HG03135 (cell line): ENCODE data around the gene NR0B2.
"Not testable (repeated sequence)": the region's sequence is repeated elsewhere in the genome, so short reads cannot be mapped to it uniquely, and the experiment has no call there.

ENCODE experiments used
- ATAC-seq: cut with Tn5 transposase; IDR thresholded peaks from one replicate; pipeline ENCODE4 v1.9.1; 2021; ENCODE audit warnings: mild to moderate bottlenecking, moderate library complexity; ENCODE audit not compliant: unreplicated experiment

Gene NR0B2

GRCh38 chr1:26894263-26894662 is 19.5 kb downstream of the NR0B2 start:
- ATAC-seq, result no peak

DNA sequence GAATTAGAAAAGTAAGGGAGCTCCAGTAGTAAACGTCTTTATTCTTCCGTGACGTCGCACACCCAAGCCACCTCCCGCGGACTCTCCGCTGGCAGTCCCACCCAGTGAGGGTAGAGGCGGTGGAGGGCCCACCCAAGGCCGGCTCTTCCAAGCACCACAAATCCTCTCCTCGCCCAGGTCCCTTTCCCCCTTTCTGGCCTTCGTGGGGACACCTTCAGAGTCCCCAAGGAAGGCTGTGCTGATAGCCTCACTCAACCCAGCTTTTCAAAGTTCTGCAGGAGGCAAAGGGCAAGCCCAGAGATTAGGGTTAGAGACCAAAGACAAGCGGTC is 23.3 kb downstream of the NR0B2 start:
- ATAC-seq, result peak; percentile 25

- peak; percentile 83 for ATAC-seq
Measured at GRCh38 chr1:26889551-26890466, 24.0 kb downstream of the NR0B2 start, which contains the start of gene GPN2. TSS of gene GPN2 (minus strand) at chr1:26890283. CDS start at chr1:26890096, 187 bp downstream.

DNA sequence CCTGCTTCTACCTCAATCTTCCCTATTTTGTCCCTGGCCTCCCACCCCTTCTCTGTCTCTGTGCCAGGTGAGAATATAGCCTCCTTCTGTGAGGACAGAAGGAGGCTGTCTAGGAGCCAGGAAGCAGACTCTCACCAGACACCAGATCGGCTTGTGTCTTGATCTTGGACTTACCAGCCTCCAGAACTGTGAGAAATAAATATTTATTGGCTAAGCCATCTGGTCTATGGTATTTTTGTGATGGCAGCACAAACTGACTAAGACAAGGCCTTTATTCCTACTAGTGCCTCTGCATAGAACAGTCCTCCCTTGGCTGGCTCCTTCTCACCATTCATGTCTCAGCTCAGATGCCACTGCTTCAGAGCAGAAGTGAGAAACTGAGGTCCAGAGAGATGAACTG is 25.5 kb downstream of the NR0B2 start:
- ATAC-seq, result no peak

GRCh38 chr1:26887125-26887524 is 26.6 kb downstream of the NR0B2 start:
- ATAC-seq, result no peak

GRCh38 chr1:26882696-26883463 is 30.9 kb downstream of the NR0B2 start:
- ATAC-seq, result no peak

GRCh38 chr1:26881611-26882010 is 32.2 kb downstream of the NR0B2 start:
- ATAC-seq, result not testable (repeated sequence)

GRCh38 chr1:26879793-26880192 is 34.0 kb downstream of the NR0B2 start:
- ATAC-seq, result no peak

DNA sequence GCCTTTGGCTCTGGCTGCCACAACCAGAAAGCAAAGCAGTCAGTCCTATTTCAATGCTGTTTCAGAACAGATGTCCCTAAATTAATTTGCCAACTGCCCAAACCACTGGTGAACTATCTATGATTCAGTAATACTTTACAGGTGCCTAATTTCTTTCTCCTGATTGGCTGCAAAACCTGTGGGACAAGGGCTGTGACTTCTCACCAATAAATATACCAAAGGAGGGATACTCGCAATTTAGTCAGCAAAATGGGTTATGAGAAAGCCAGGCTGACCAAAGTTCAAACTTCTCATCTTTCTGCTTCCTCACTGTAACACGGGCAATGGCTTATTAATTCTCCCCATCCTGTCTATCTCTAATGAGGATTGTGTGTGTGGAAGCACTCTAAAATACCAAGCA is 36.4 kb downstream of the NR0B2 start:
- no peak for ATAC-seq

DNA sequence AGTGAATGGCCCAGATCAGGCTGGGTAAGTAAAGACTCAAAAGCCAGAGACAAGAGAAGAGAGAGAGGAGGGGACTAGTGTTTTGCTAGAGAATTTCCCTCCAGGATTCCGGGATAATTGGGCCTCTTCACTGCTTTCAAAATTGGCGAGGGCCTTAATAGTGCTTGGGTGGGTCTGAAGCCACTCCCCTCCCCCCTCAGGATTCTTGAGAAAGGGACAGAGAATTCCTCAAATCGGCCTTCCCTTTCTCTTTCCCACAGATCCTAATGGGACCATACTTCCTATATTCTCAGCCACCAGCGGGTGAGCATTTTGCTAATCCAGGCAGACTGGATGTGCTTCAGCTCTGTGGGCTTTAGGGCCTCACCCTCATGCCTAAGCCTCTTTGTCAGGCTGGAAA is 38.9 kb downstream of the NR0B2 start:
- no peak for ATAC-seq

DNA sequence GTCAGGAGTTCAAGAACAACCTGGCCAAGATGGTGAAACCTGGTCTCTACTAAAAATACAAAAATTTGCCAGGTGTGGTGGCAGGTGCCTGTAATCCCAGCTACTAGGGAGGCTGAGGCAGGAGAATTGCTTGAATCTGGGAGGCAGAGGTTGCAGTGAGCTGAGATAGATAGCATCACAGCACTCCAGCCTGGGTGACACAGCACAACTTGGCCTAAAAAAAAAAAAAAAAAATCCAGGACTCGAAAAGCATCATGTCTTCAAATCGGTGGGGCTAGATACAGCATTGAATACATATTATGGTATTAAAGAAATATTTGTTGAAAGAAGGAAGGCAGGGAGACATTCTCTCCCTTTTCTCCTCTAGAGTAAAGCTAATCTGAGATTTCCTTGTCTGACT is 40.7 kb downstream of the NR0B2 start:
- ATAC-seq, result not testable (repeated sequence)

GRCh38 chr1:26864610-26865480 is 48.9 kb downstream of the NR0B2 start:
- peak; percentile 93 for ATAC-seq

GRCh38 chr1:26863685-26864077 is 50.1 kb downstream of the NR0B2 start:
- no peak for ATAC-seq

DNA sequence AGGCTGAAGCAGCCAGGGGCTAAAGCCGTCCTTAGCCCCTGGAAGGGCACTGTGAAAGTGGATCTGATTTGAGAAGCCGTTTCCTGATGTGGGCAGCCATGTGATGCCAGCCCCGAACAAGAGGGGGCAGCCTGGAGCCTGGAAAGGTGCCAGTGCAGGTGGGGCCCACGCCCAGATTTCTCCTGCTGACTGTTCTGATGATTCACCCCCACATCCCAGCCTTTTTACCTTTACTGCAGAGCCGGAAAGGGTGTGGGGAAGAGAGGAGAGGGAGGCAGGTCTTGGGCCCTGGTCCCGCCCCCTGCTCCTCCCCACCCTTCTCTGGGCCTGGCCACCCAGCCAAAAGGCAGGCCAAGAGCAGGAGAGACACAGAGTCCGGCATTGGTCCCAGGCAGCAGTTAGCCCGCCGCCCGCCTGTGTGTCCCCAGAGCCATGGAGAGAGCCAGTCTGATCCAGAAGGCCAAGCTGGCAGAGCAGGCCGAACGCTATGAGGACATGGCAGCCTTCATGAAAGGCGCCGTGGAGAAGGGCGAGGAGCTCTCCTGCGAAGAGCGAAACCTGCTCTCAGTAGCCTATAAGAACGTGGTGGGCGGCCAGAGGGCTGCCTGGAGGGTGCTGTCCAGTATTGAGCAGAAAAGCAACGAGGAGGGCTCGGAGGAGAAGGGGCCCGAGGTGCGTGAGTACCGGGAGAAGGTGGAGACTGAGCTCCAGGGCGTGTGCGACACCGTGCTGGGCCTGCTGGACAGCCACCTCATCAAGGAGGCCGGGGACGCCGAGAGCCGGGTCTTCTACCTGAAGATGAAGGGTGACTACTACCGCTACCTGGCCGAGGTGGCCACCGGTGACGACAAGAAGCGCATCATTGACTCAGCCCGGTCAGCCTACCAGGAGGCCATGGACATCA is 50.7 kb downstream of the NR0B2 start, which contains the start of gene SFN:
TSS of gene SFN (plus strand) at position 369 of the 904 bp plus-strand sequence. CDS start at position 433, 64 bp downstream.
- no peak for ATAC-seq

DNA sequence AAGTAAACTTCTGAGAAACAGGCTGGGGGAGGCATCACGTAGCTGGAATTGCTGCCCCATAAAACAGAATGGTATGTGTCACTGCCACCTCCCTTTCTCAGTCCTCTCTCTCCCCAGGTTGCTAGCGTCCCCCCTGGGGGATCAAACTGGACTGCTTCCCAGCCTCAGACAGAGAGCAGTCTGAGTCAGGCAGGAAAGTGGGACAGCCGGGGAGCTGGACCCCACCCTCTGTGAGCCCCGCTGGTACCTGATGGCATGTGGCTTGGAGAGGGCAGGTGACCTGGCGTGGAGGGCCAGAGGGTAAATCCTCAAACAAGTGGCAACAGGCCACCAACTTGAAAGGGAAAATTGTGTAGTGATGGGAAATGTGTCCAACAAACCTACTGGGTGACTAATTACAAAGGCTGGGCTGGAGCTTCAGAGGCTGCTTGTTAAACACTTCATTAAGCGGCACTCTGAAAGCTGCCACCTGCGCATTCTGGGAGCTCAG is 51.8 kb downstream of the NR0B2 start:
- no peak for ATAC-seq
